ENCODE data around the gene CYP1B1. TPM values are rescaled to one million over a fixed set of nuclear protein-coding genes. Genes with fewer than 3 reads are reported as not detected.
A peak's percentile ranks its signal among the peaks of the same experiment; 100 is the strongest.

Gene CYP1B1
- 1 to 10 TPM; 3.8 to 7.1 (median 6.4) TPM for total RNA-seq
- long read RNA-seq = 0 reads

GRCh38 chr2:38075507-38076151, at the start of gene CYP1B1:
CYP1B1 (minus strand) TSS chr2:38076151; CDS start chr2:38075388, 763 bp downstream.
- intact Hi-C loops (cut with DNase I) = loop anchor here in 1 of 2 donors (10.0 kb wide), 1 partner anchor 199 kb away; no protein-coding TSS in a partner anchor
- WGBS (ENCODE audit: insufficient coverage, low coverage, low lambda C conversion rate, missing lambda C conversion rate) = 0% methylated on average over 9 of the region's 46 CpGs
- no peaks in the 10 kb centered on the region for H3K36me3 ChIP-seq
- H3K27ac ChIP-seq = peak within 1 kb of the TSS; percentile 88 to 98 (median 89)
- TF ChIP-seq CTCF (IDR thresholded peaks at IDR 0.05) = no peak
- H3K4me3 ChIP-seq = peak within 1 kb of the TSS; percentile 62 to 69 (median 68)
- H3K27me3 ChIP-seq = no peaks in the 10 kb centered on the region
- H3K4me1 ChIP-seq = peaks cover 0 to 32% (median 3%) of the 10 kb centered on the region in 4 donors
- ATAC-seq = peak; percentile 1 to 2 (median 1)
- no peaks in the 10 kb centered on the region for H3K9me3 ChIP-seq
- DNase-seq = peak; percentile 42 to 73 (median 53)

- no peaks in the 10 kb centered on the region for H3K36me3 ChIP-seq
- TF ChIP-seq POLR2A (IDR thresholded peaks at IDR 0.05) (no peak), CTCF (IDR thresholded peaks at IDR 0.05) (no peak)
- no peaks in the 10 kb centered on the region for H3K27me3 ChIP-seq
- 88% methylated on average over 5 of the region's 5 CpGs for WGBS (ENCODE audit: insufficient coverage, low coverage, low lambda C conversion rate, missing lambda C conversion rate)
- H3K4me1 ChIP-seq = peaks cover 0 to 3% (median 0%) of the 10 kb centered on the region in 4 donors
- intact Hi-C loops (cut with DNase I) = loop anchor here in 1 of 2 donors (10.0 kb wide), 1 partner anchor 150 kb away; no protein-coding TSS in a partner anchor
- no peak overlapping the region for H3K4me3 ChIP-seq
- no peak overlapping the region for H3K27ac ChIP-seq
- no peak for ATAC-seq
- no peaks in the 10 kb centered on the region for H3K9me3 ChIP-seq
- DNase-seq = no peak
Measured at GRCh38 chr2:38125007-38125406, 49.1 kb upstream of the CYP1B1 start.

- Histone ChIP-seq H3K27ac (no peak overlapping the region), H3K9me3 (no peaks in the 10 kb centered on the region), H3K27me3 (no peaks in the 10 kb centered on the region), H3K4me1 (peaks cover 0 to 3% (median 0%) of the 10 kb centered on the region in 4 donors), H3K36me3 (no peaks in the 10 kb centered on the region), H3K4me3 (no peak overlapping the region)
- intact Hi-C loops (cut with DNase I) = loop anchor here in 1 of 2 donors (10.0 kb wide), 1 partner anchor 149 kb away; no protein-coding TSS in a partner anchor
- 60% methylated on average over 1 of the region's 1 CpG for WGBS (ENCODE audit: insufficient coverage, low coverage, low lambda C conversion rate, missing lambda C conversion rate)
- ATAC-seq (no peak), DNase-seq (no peak)
- no peak for TF ChIP-seq CTCF (IDR thresholded peaks at IDR 0.05)
- TF ChIP-seq POLR2A (IDR thresholded peaks at IDR 0.05) = no peak
Measured at GRCh38 chr2:38123911-38124310, 48.0 kb upstream of the CYP1B1 start.

- Histone ChIP-seq H3K27ac (no peak overlapping the region), H3K4me3 (no peak overlapping the region), H3K27me3 (no peaks in the 10 kb centered on the region), H3K36me3 (no peaks in the 10 kb centered on the region), H3K9me3 (no peaks in the 10 kb centered on the region), H3K4me1 (no peaks in the 10 kb centered on the region)
- WGBS (ENCODE audit: insufficient coverage, low coverage, low lambda C conversion rate, missing lambda C conversion rate) = 90% methylated on average over 7 of the region's 7 CpGs
- ATAC-seq (no peak), DNase-seq (no peak)
- intact Hi-C loops (cut with DNase I) = loop anchor here in 1 of 2 donors (10.0 kb wide), 1 partner anchor 148 kb away; no protein-coding TSS in a partner anchor
- no peak for TF ChIP-seq CTCF (IDR thresholded peaks at IDR 0.05)
- TF ChIP-seq POLR2A (IDR thresholded peaks at IDR 0.05) = no peak
Measured at GRCh38 chr2:38122344-38122743, 46.4 kb upstream of the CYP1B1 start.
